ENCODE data around the gene MPDU1. TPM values are rescaled to one million over a fixed set of nuclear protein-coding genes. Genes with fewer than 3 reads are reported as not detected.
A peak's percentile ranks its signal among the peaks of the same experiment; 100 is the strongest.

The MPDU1 gene
- total RNA-seq, 1 experiment from 2014 or later: 149 TPM

- ChIA-PET CTCF (interaction anchor here (0.6 to 1.2 kb wide), 8 partner anchors 9 to 544 kb away, joined by 3 to 9 read pairs (median 4); partner anchors contain the start of genes CD68, FXR2, TP53 and WRAP53), POLR2A (ENCODE audit: low non-redundant PET) (interaction anchor here (0.5 to 1.7 kb wide), 2 partner anchors 99 to 105 kb away, joined by 3 read pairs; partner anchors contain the start of genes POLR2A and WRAP53)
- peak; percentile 90 for DNase-seq (ENCODE audit: low spot score)
- Histone ChIP-seq H3K27ac (ENCODE audit: low read depth, low read length, poor library complexity, severe bottlenecking) (peak overlapping the region; percentile 48), H3K27me3 (replicated peaks; ENCODE audit: insufficient read depth, low read depth, low read length, poor library complexity) (no peaks in the 10 kb centered on the region), H3K4me1 (ENCODE audit: insufficient read depth, low read length, poor library complexity, severe bottlenecking) (peaks cover 10% of the 10 kb centered on the region), H3K36me3 (ENCODE audit: insufficient read depth, low read length, poor library complexity, severe bottlenecking) (peaks cover 72% of the 10 kb centered on the region), H3K9me3 (ENCODE audit: low read depth, low read length, poor library complexity, severe bottlenecking) (no peaks in the 10 kb centered on the region), H3K4me3 (ENCODE audit: low read depth, low read length, poor library complexity, severe bottlenecking) (no peak overlapping the region)
- intact Hi-C loops (cut with micrococcal nuclease; ENCODE audit: unreplicated experiment): no loop called here
- TF ChIP-seq CTCF (conservative IDR thresholded peaks at IDR 0.05; ENCODE audit: low read depth, low read length) (peak; percentile 94), EZH2 (IDR thresholded peaks at IDR 0.05; ENCODE audit: borderline replicate concordance, low read depth, low read length, poor library complexity, severe bottlenecking) (no peak)
- BruUV-seq (replicated peaks): no TSS peak
These were observed 5.7 kb downstream of the MPDU1 start for GRCh38 chr17:7589204-7589868.

DNA sequence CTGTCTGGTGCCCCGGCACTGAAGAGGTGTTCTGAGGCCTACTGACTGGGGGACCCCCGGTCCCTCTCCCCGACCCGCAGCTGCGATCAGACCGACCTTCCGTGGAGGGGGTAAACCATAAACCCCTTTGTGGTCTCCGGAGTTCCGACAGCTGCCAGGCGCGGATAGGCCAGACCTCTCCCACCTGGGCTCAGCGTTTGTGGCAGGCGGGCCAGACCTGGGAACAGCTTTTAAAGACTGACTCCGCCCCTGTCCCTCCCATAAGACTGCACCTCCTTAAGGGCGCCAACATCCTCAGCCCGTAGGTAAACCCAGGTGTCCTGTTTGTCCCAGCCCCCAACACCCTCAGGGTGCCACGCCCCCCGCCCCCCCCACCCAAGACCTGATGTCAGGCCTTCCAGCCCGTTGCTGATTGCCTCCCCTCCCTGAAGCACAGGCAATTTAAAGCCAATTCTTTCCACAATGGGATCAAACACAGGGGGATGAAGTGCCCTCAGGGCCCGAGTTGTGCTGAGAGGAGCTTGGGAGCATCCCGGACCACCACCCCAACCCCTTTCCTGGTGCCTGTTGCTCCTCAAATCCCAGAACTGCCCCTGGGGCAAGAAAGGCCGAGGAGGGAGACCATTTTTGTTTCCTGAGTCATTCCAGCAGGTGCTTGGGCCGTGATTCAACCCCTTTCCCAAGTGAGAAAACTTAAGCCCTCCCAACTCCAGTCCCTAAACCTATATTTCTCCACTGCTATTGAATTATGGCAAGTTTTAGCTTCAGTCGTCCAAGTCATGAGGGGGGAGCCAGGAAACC is 6.4 kb downstream of the MPDU1 start, which contains the start of gene SOX15:
TSS of gene SOX15 (minus strand) at position 204 of the 801 bp plus-strand sequence. CDS start 418 bp downstream, outside the sequence.
- BruUV-seq (replicated peaks): no TSS peak
- Histone ChIP-seq H3K4me1 (ENCODE audit: insufficient read depth, low read length, poor library complexity, severe bottlenecking) (peaks cover 6% of the 10 kb centered on the region), H3K27me3 (replicated peaks; ENCODE audit: insufficient read depth, low read depth, low read length, poor library complexity) (no peaks in the 10 kb centered on the region), H3K9me3 (ENCODE audit: low read depth, low read length, poor library complexity, severe bottlenecking) (no peaks in the 10 kb centered on the region), H3K36me3 (ENCODE audit: insufficient read depth, low read length, poor library complexity, severe bottlenecking) (peaks cover 79% of the 10 kb centered on the region), H3K4me3 (ENCODE audit: low read depth, low read length, poor library complexity, severe bottlenecking) (no peak within 1 kb of the TSS), H3K27ac (ENCODE audit: low read depth, low read length, poor library complexity, severe bottlenecking) (peak within 1 kb of the TSS; percentile 60)
- ChIA-PET POLR2A (ENCODE audit: low non-redundant PET) (interaction anchor here (1.7 kb wide), 1 partner anchor 98 kb away, joined by 3 read pairs; the partner anchor contains the start of gene WRAP53), CTCF (interaction anchor here (1.1 to 1.2 kb wide), 3 partner anchors 10 to 97 kb away, joined by 6 to 9 read pairs (median 7); partner anchors contain the start of genes CD68, TP53 and WRAP53)
- intact Hi-C loops (cut with micrococcal nuclease; ENCODE audit: unreplicated experiment): no loop called here
- DNase-seq (ENCODE audit: low spot score): no peak
- TF ChIP-seq EZH2 (IDR thresholded peaks at IDR 0.05; ENCODE audit: borderline replicate concordance, low read depth, low read length, poor library complexity, severe bottlenecking) (no peak), CTCF (conservative IDR thresholded peaks at IDR 0.05; ENCODE audit: low read depth, low read length) (no peak)

DNA sequence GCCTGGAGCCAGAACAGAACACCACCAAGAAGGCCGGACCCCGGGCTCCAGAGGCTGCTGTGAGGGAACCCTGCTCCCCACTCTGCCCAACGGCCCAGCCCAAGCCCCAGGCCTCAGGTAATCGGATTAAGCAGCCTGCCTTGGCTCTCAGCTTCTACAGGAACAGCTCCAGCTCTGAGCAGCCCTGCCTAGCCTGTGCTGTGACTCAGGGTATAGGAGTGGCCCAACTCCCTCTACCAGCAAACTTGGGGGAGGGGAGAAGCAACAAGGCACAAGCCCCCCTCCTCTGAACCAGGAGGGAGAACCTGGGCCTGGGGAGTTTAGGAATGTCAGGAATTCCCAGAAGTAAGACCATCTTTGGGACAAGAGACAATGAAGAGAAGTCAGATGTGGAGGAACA is 7.1 kb downstream of the MPDU1 start:
- Histone ChIP-seq H3K36me3 (ENCODE audit: insufficient read depth, low read length, poor library complexity, severe bottlenecking) (peaks cover 83% of the 10 kb centered on the region), H3K9me3 (ENCODE audit: low read depth, low read length, poor library complexity, severe bottlenecking) (no peaks in the 10 kb centered on the region)
- POLR2A ChIA-PET (ENCODE audit: low non-redundant PET): interaction anchor here (1.7 kb wide), 1 partner anchor 97 kb away, joined by 3 read pairs; the partner anchor contains the start of gene WRAP53

More for the DNA sequence above, 7.1 kb downstream of the MPDU1 start:
- CTCF ChIA-PET: no interaction called here
- Histone ChIP-seq H3K27ac (ENCODE audit: low read depth, low read length, poor library complexity, severe bottlenecking) (peak overlapping the region; percentile 60), H3K27me3 (replicated peaks; ENCODE audit: insufficient read depth, low read depth, low read length, poor library complexity) (no peaks in the 10 kb centered on the region), H3K4me1 (ENCODE audit: insufficient read depth, low read length, poor library complexity, severe bottlenecking) (no peaks in the 10 kb centered on the region), H3K4me3 (ENCODE audit: low read depth, low read length, poor library complexity, severe bottlenecking) (no peak overlapping the region)
- TF ChIP-seq CTCF (conservative IDR thresholded peaks at IDR 0.05; ENCODE audit: low read depth, low read length) (no peak), EZH2 (IDR thresholded peaks at IDR 0.05; ENCODE audit: borderline replicate concordance, low read depth, low read length, poor library complexity, severe bottlenecking) (no peak)
- no peak for DNase-seq (ENCODE audit: low spot score)
- intact Hi-C loops (cut with micrococcal nuclease; ENCODE audit: unreplicated experiment): no loop called here
- BruUV-seq (replicated peaks): no TSS peak
